GM12874 (cell line): ENCODE results near the gene L1TD1.

Source experiments
- CTCF ChIP-seq: IDR thresholded peaks from 2 replicates; pipeline ENCODE4 v1.5.1; 2011; ENCODE audit warnings: low read depth, mild to moderate bottlenecking, control low read depth, low read length, moderate library complexity; ENCODE audit not compliant: insufficient read depth

L1TD1 gene

GRCh38 chr1:62180639-62181038, 14.0 kb upstream of the L1TD1 start:
- TF ChIP-seq CTCF = no peak

- no peak for TF ChIP-seq CTCF
Observed at GRCh38 chr1:62181532-62181931, 13.1 kb upstream of the L1TD1 start.

GRCh38 chr1:62184336-62184735, 10.3 kb upstream of the L1TD1 start:
- TF ChIP-seq CTCF = no peak

GRCh38 chr1:62185677-62186076, 9.0 kb upstream of the L1TD1 start:
- TF ChIP-seq CTCF = no peak

GRCh38 chr1:62187548-62187947, 7.1 kb upstream of the L1TD1 start:
- TF ChIP-seq CTCF = no peak

- no peak for TF ChIP-seq CTCF
Observed at GRCh38 chr1:62188111-62188510, 6.5 kb upstream of the L1TD1 start.

- TF ChIP-seq CTCF = no peak
Observed at GRCh38 chr1:62196086-62196690, 1.5 kb downstream of the L1TD1 start.
